Keratinocyte (primary cell): Measurements from ENCODE around the gene CERS1.

Experiments used
- EZH2 ChIP-seq: IDR thresholded peaks from one replicate; pipeline ENCODE4 v1.6.1; 2012; ENCODE audit warnings: inconsistent platforms, mild to moderate bottlenecking, low read length, moderate library complexity
- TF ChIP-seq, protein P1 (sequence below), 3 experiments: IDR thresholded peaks in 1 of 3; conservative IDR thresholded peaks in 1 of 3; optimal IDR thresholded peaks in 1 of 3; 2 replicates in 2 of 3; 3 replicates in 1 of 3; pipeline versions ENCODE3 to v1.5.1; 2011; ENCODE audit warnings: low read length in 3 of 3, mild to moderate bottlenecking in 3 of 3, moderate library complexity in 2 of 3, control low read depth in 1 of 3, inconsistent platforms in 1 of 3; ENCODE audit not compliant: insufficient read depth in 2 of 3; ENCODE audit errors: extremely low read depth in 1 of 3

- TF ChIP-seq, protein P1, sequence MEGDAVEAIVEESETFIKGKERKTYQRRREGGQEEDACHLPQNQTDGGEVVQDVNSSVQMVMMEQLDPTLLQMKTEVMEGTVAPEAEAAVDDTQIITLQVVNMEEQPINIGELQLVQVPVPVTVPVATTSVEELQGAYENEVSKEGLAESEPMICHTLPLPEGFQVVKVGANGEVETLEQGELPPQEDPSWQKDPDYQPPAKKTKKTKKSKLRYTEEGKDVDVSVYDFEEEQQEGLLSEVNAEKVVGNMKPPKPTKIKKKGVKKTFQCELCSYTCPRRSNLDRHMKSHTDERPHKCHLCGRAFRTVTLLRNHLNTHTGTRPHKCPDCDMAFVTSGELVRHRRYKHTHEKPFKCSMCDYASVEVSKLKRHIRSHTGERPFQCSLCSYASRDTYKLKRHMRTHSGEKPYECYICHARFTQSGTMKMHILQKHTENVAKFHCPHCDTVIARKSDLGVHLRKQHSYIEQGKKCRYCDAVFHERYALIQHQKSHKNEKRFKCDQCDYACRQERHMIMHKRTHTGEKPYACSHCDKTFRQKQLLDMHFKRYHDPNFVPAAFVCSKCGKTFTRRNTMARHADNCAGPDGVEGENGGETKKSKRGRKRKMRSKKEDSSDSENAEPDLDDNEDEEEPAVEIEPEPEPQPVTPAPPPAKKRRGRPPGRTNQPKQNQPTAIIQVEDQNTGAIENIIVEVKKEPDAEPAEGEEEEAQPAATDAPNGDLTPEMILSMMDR (optimal IDR thresholded peaks at IDR 0.05 in 1 of 3, IDR thresholded peaks at IDR 0.05 in 1 of 3, conservative IDR thresholded peaks at IDR 0.05 in 1 of 3; ENCODE audit: extremely low read depth in 1 of 3, insufficient read depth in 2 of 3, low read length in 3 of 3) = no peak
- peak; percentile 89 for TF ChIP-seq EZH2
These were observed 473 bp upstream of the CERS1 start for GRCh38 chr19:18896421-18896841.
